CD14-positive monocyte (primary cell): ENCODE data around the gene CT47C1. TPM values are rescaled to one million over a fixed set of nuclear protein-coding genes. Genes with fewer than 3 reads are reported as not detected.

Experiments used
- DNase-seq, 3 donors: peaks; one replicate each; pipeline ENCODE4 v3.0.0-alpha.2; 2011 to 2022
- H2AFZ ChIP-seq: 2 replicates; pipeline ENCODE4 v1.6.0; 2012; ENCODE audit warnings: mild to moderate bottlenecking, low read depth, low read length, inconsistent platforms; ENCODE audit not compliant: insufficient read depth, poor library complexity, severe bottlenecking
- H3K27ac ChIP-seq, 2 donors: 1 replicate in 1 of 2; 2 replicates in 1 of 2; pipeline ENCODE4 v1.5.1; 2012 to 2013; ENCODE audit warnings: low read length in 2 of 2, control low read depth in 1 of 2, inconsistent platforms in 1 of 2, low read depth in 1 of 2, mild to moderate bottlenecking in 1 of 2
- H3K27me3 ChIP-seq, 2 donors: one replicate each; pipeline versions ENCODE4 v1.6.0 to v1.6.1; 2011 to 2013; ENCODE audit warnings: low read length in 2 of 2; ENCODE audit not compliant: control insufficient read depth in 2 of 2, insufficient read depth in 2 of 2
- H3K36me3 ChIP-seq, 2 donors: replicated peaks in 1 of 2; 1 replicate in 1 of 2; 2 replicates in 1 of 2; pipeline versions ENCODE4 v1.5.1 to v1.6.1; 2012 to 2013; ENCODE audit warnings: low read length in 2 of 2, control low read depth in 1 of 2, inconsistent platforms in 1 of 2, mild to moderate bottlenecking in 1 of 2; ENCODE audit not compliant: insufficient read depth in 2 of 2, control insufficient read depth in 1 of 2
- H3K4me1 ChIP-seq, 2 donors: 1 replicate in 1 of 2; 2 replicates in 1 of 2; pipeline versions ENCODE4 v1.5.1 to v1.6.1; 2012 to 2013; ENCODE audit warnings: low read length in 2 of 2, control low read depth in 1 of 2, inconsistent platforms in 1 of 2, mild to moderate bottlenecking in 1 of 2, moderate library complexity in 1 of 2; ENCODE audit not compliant: insufficient read depth in 2 of 2, control insufficient read depth in 1 of 2
- H3K4me2 ChIP-seq: replicated peaks from 2 replicates; pipeline ENCODE3; 2012; ENCODE audit warnings: low read length, moderate library complexity, mild to moderate bottlenecking; ENCODE audit not compliant: poor library complexity, severe bottlenecking; ENCODE audit errors: extremely low read depth
- H3K4me3 ChIP-seq, 3 experiments: fragments of 200-600 bp in 1 of 3; sonication (generic) in 1 of 3; replicated peaks in 1 of 3; 1 replicate in 2 of 3; 2 replicates in 1 of 3; pipeline ENCODE4 v1.5.1; 2011 to 2013; ENCODE audit warnings: low read length in 3 of 3, mild to moderate bottlenecking in 3 of 3, control low read depth in 2 of 3, low read depth in 2 of 3, inconsistent platforms in 1 of 3, moderate library complexity in 1 of 3
- H3K79me2 ChIP-seq: 2 replicates; pipeline ENCODE4 v1.6.0; 2012; ENCODE audit warnings: mild to moderate bottlenecking, control low read depth, inconsistent platforms, low read length, moderate library complexity; ENCODE audit not compliant: insufficient read depth
- H3K9ac ChIP-seq: 2 replicates; pipeline ENCODE4 v1.6.0; 2017; ENCODE audit warnings: low read length, mild to moderate bottlenecking; ENCODE audit not compliant: insufficient read depth, poor library complexity, severe bottlenecking
- H3K9me3 ChIP-seq, 2 donors: replicated peaks in 1 of 2; 1 replicate in 1 of 2; 2 replicates in 1 of 2; pipeline versions ENCODE4 v1.5.1 to v1.6.1; 2012 to 2013; ENCODE audit warnings: low read length in 2 of 2, control low read depth in 1 of 2; ENCODE audit not compliant: control insufficient read depth in 1 of 2, insufficient read depth in 1 of 2
- H4K20me1 ChIP-seq: 2 replicates; pipeline ENCODE4 v1.6.0; 2012; ENCODE audit warnings: mild to moderate bottlenecking, low read length, control low read depth, moderate library complexity; ENCODE audit not compliant: insufficient read depth
- H3K27ac Mint-ChIP-seq, 7 donors: one replicate each; pipeline ENCODE4 v1.8.0; 2020; ENCODE audit warnings: mild to moderate bottlenecking in 7 of 7, mixed read lengths in 7 of 7, moderate library complexity in 6 of 7, inconsistent platforms in 2 of 7
- H3K27me3 Mint-ChIP-seq, 3 donors: one replicate each; pipeline ENCODE4 v1.8.0; 2021 to 2022; ENCODE audit warnings: low read depth in 3 of 3, mild to moderate bottlenecking in 3 of 3, mixed read lengths in 3 of 3, moderate library complexity in 3 of 3, inconsistent platforms in 1 of 3
- H3K36me3 Mint-ChIP-seq, 2 donors: one replicate each; pipeline ENCODE4 v1.8.0; 2020; ENCODE audit warnings: mixed read lengths in 2 of 2, inconsistent platforms in 1 of 2, mild to moderate bottlenecking in 1 of 2
- H3K4me1 Mint-ChIP-seq: one replicate; pipeline ENCODE4 v1.8.0; 2020; ENCODE audit warnings: mild to moderate bottlenecking, mixed read lengths
- H3K4me3 Mint-ChIP-seq, 2 donors: one replicate each; pipeline ENCODE4 v1.8.0; 2020; ENCODE audit warnings: mild to moderate bottlenecking in 2 of 2, mixed read lengths in 2 of 2, moderate library complexity in 1 of 2
- H3K9me3 Mint-ChIP-seq, 7 donors: one replicate each; pipeline ENCODE4 v1.8.0; 2020 to 2022; ENCODE audit warnings: mixed read lengths in 7 of 7, mild to moderate bottlenecking in 6 of 7, moderate library complexity in 6 of 7, inconsistent platforms in 2 of 7
- CTCF ChIP-seq: fragments of 200-600 bp; IDR thresholded peaks from one replicate; pipeline ENCODE4 v1.8.0; 2022; ENCODE audit warnings: antibody characterized with exemption, mild to moderate bottlenecking
- WGBS: methylation state at CpG from one replicate; pipeline ENCODE4 v1.1.5; 2013; ENCODE audit warnings: missing lambda C conversion rate; ENCODE audit not compliant: insufficient coverage; 5-methylcytosine and 5-hydroxymethylcytosine counted together
- intact Hi-C, 2 donors: fragments of 100-400 bp; cut with micrococcal nuclease; formaldehyde crosslinking; loops; one replicate each; pipeline versions ENCODE4 v1.15.0 to v1.15.1; 2023
- polyA plus RNA-seq, 3 donors: library from polyadenylated mRNA; depleted of rRNA in 1 of 3; unstranded in 2 of 3; stranded (reverse) in 1 of 3; fragments of 300-500 nt in 2 of 3; fragments of >200 nt in 1 of 3; fragmentation: Illumina TruSeq in 2 of 3; gene quantifications; 1 replicate in 2 of 3; 2 replicates in 1 of 3; pipeline ENCODE4 v1.2.3, GENCODE V29; 2012 to 2021

Gene CT47C1
- polyA plus RNA-seq, 3 donors, result not detected

- no peaks in the 10 kb centered on the region for H3K4me1 ChIP-seq
- no peak for TF ChIP-seq CTCF
- H3K9ac ChIP-seq, result no peak overlapping the region
- H3K79me2 ChIP-seq, result no peaks in the 10 kb centered on the region
- Mint-ChIP-seq H3K4me1 (peaks cover 8% of the 10 kb centered on the region), H3K27me3 (peaks cover 0 to 4% (median 4%) of the 10 kb centered on the region in 3 donors), H3K36me3 (no peaks in the 10 kb centered on the region), H3K27ac (no peak overlapping the region), H3K4me3 (no peak overlapping the region), H3K9me3 (peaks cover 0 to 3% (median 0%) of the 10 kb centered on the region in 7 donors)
- H4K20me1 ChIP-seq, result no peaks in the 10 kb centered on the region
- no peak for DNase-seq
- no peak overlapping the region for H3K27ac ChIP-seq
- H3K4me2 ChIP-seq, result no peak overlapping the region
- no peak overlapping the region for H3K4me3 ChIP-seq
- no peak overlapping the region for H2AFZ ChIP-seq
- H3K36me3 ChIP-seq, result no peaks in the 10 kb centered on the region
- no peaks in the 10 kb centered on the region for H3K27me3 ChIP-seq
- intact Hi-C loops, result no loop called here
- no peaks in the 10 kb centered on the region for H3K9me3 ChIP-seq
Measured at GRCh38 chrX:119095936-119096335, 23.1 kb downstream of the CT47C1 start.

- no peak overlapping the region for H3K4me3 ChIP-seq
- H3K9me3 Mint-ChIP-seq, result peaks cover 0 to 3% (median 0%) of the 10 kb centered on the region in 7 donors
- no peak overlapping the region for H2AFZ ChIP-seq
Measured at GRCh38 chrX:119101168-119101567, 28.4 kb downstream of the CT47C1 start.

More at GRCh38 chrX:119101168-119101567, 28.4 kb downstream of the CT47C1 start:
- Histone ChIP-seq H3K36me3 (no peaks in the 10 kb centered on the region), H3K4me1 (no peaks in the 10 kb centered on the region), H3K4me2 (no peak overlapping the region), H4K20me1 (no peaks in the 10 kb centered on the region), H3K9ac (no peak overlapping the region), H3K9me3 (no peaks in the 10 kb centered on the region), H3K27ac (no peak overlapping the region), H3K79me2 (no peaks in the 10 kb centered on the region), H3K27me3 (no peaks in the 10 kb centered on the region)
- no peak for TF ChIP-seq CTCF
- WGBS, result no CpG with 5 or more reads among the region's 1 CpG
- Mint-ChIP-seq H3K27ac (no peak overlapping the region), H3K36me3 (no peaks in the 10 kb centered on the region), H3K4me3 (no peak overlapping the region), H3K4me1 (peaks cover 3% of the 10 kb centered on the region), H3K27me3 (peaks cover 0 to 3% (median 0%) of the 10 kb centered on the region in 3 donors)
- DNase-seq, result no peak
- intact Hi-C loops, result no loop called here
